Activated CD4-positive, CD25-positive, alpha-beta regulatory T cell treated with anti-CD3 and anti-CD28 coated beads, Interleukin-2, amount 50 U/mL, for 16 hours (primary cell): Measurements from ENCODE around the gene SIGLEC8.
A peak's percentile ranks its signal among the peaks of the same experiment; 100 is the strongest.
"Not testable (repeated sequence)": the region's sequence is repeated elsewhere in the genome, so short reads cannot be mapped to it uniquely, and the experiment has no call there.

ENCODE experiments used
- DNase-seq: peaks from one replicate; pipeline ENCODE4 v3.0.0-alpha.2; 2020; ENCODE audit warnings: low read depth, low spot score

SIGLEC8 gene

DNA sequence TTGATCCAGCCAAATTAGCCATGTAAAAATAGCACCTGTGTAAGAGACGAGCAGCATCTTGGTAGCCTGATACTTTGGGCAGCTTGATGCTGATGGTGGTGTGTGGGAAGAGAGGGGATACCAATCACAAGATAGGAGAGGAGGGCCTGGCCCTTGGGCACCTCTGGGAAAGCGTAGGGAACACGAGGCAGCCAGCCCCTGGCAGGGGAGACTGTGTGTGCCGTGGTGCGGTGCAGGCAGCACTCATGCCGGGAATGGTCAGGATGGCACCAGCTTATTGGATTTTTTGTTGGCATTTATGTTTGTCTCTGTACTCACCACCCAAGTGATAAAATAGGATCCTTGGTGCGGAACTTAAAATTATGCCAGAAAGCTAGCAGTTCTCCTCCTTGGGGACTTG lies 10.2 kb downstream of the SIGLEC8 start:
- no peak for DNase-seq

GRCh38 chr19:51447510-51447909 lies 10.7 kb downstream of the SIGLEC8 start:
- not testable (repeated sequence) for DNase-seq

GRCh38 chr19:51441410-51442390 lies 16.6 kb downstream of the SIGLEC8 start:
- peak; percentile 79 for DNase-seq

DNA sequence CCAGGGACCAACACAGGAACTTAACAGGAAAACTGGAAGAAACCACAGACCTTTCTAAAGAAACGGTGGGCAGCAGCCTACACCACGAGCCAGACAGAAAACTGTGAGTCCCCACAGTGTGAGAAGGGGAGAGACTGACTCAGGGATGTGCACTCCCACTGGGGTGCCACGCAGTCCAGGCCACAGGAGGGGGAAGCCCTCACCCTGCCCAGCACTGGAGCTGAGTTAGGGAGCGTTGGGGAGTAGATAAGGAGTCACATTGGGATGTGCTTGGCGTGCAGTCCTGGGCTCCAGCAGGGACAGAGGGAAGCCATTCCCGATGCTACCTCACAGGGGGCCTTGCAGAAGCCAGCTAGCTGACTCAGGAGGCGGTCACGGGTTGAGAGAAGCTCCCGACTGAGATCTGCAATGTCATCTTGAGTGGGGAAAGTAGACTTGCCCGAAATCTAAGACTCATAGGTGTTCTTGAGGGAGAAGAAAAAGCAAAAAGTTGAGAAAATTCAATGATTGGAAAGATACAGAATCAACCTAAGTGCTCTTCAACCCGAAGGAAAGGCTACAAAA lies 17.3 kb downstream of the SIGLEC8 start:
- DNase-seq, result no peak

DNA sequence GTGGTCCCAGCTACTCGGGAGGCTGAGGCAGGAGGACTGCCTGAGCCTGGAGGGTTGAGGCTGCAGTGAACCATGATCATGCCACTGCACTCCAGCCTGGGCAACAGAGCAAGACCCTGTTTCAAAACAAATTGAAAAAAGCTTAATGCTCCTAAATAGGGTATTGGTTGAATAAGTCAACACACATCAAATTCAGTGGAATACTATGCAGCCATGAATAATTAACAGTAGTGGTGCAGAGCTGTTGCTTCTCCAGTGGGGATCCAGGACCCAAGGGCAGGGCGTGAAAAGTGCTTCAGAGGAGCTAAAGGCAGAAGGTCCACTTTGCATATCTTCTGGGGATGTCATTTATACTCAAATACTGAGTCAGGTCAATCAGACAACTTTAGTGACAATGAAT lies 18.2 kb downstream of the SIGLEC8 start:
- no peak for DNase-seq

- DNase-seq, result no peak
Observed at GRCh38 chr19:51439021-51439465, 19.2 kb downstream of the SIGLEC8 start.

DNA sequence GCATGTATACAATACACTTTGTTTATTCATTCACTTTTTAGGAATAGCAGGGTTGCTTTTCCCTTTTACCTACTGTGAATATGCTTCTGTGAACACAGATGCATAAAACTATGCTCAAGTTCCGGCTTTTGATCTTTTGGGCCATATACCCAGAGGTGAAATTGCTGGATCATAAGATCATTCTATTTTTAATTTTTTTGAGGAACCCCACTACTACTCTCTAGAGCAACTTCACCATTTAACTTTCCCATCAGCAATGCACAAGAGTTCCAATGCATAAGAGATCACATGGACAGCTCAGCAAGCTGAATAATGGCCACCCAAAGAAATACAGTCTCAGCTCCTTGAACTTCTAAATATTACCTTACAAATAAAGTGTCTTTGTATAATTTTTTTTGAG lies 23.8 kb downstream of the SIGLEC8 start:
- no peak for DNase-seq

- DNase-seq, result no peak
Observed at GRCh38 chr19:51433043-51433442, 25.2 kb downstream of the SIGLEC8 start.

DNA sequence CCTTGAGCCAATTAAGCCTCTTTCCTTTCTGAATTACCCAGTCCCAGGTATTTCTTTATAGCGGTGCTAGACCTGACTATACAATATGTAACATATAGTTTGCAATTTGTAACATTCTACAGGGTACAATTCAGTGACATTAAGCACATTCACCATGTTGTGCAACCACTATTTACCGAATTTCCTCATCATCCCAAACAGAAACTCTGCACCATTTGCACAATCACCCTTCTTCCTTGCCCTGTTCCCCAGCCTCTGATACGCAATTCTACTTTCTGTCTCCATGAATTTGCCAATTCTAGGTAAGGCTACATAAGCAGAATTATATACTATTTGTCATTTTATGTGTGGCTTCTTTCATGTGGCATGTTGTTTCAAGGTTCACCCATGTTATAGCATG lies 27.1 kb downstream of the SIGLEC8 start:
- no peak for DNase-seq

GRCh38 chr19:51430221-51430620 lies 28.0 kb downstream of the SIGLEC8 start:
- DNase-seq, result no peak

DNA sequence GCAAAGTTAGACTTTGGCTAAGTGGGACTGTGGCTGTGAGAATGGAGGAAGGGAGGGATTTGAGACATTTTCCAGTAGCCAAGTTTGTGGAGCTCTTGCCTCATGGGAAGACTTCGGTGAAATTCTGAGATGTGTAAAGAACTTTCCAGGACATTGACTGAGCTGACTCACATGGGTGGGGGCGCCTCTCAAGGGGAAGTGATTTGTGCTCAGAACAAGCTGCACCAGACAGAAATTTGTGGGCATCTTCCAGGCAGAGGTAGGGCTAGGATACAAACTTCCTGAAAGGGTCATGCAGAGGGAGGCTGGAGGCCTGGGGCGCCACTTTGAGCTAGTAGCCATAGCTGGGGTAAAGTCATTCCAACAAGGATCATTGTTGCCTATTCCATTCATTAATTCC lies 31.1 kb downstream of the SIGLEC8 start:
- DNase-seq, result no peak

DNA sequence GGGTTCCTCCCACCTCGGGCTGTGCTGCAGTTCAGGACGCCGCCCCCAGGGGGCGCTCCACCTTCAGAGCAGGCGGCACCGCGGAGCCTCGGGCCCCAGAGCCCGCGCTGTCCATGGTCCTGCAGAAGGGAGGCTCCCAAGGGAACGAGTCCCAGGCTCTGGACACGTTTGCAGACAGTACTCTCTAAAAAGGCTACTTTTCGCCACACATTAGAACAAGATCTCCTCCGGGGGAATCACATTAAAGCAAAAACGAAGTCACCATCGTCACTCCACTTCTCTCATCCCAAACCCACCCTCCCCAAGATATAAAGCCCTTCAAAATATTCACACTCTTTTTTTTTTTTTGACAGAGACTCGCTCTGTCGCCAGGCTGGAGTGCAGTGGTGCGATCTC lies 36.2 kb downstream of the SIGLEC8 start:
- DNase-seq, result peak; percentile 71

DNA sequence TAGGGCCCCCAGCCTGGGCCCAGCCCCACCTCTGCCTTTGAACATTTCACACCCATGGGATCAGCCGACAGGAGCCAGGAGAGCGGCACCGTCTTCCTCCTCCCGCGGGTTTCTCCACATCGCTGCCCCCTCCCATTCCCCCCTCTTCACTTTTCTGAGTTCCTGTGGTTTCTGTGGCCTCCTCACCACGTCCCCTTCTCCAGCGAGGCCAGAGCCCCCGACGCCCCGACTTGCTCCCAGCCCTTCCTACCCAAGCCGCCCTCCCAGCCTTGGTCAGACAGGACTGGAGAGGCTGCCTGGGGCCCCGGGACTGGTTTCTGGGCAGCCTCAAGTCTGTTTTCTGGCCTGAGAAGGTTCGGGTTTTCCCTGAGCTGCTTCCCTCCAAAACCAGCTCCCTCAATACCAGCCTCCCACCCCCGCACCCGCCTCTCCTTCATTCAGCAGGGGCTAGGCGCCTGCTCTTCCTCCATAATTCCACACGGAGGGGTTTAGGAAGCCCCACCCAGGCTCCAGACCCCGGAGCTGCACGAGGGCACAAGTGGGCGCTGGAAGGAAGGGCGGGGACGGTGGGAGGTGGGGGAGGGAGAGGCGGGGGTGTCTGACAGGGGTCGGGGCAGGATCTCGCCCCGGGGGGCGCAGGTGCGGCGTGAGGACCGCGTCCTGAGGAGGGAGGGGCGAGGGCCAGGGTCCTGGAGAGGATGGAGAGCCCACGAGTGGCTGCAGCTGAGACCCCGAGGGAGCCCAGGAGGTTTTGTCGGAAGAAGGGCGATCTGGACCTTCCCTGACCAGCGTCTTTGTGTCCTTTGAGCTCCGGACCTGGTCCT lies 36.8 kb downstream of the SIGLEC8 start:
- no peak for DNase-seq

DNA sequence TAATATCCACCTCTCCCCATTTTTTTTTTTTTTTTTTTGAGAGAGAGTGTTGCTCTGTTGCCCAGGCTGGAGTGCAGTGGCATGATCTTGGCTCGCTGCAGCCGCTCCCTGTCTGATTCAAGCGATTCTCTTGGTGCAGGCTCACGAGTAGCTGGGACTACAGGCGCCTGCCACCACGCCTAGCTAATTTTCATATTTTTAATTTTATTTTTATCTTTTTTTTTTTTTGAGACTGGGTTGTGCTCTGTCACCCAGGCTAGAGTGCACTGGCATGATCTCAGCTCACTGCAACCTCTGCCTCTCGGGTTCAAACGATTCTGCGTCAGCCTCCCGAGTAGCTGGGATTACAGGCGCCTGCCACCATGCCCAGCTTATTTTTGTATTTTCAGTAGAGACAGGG lies 37.7 kb downstream of the SIGLEC8 start:
- DNase-seq, result not testable (repeated sequence)

DNA sequence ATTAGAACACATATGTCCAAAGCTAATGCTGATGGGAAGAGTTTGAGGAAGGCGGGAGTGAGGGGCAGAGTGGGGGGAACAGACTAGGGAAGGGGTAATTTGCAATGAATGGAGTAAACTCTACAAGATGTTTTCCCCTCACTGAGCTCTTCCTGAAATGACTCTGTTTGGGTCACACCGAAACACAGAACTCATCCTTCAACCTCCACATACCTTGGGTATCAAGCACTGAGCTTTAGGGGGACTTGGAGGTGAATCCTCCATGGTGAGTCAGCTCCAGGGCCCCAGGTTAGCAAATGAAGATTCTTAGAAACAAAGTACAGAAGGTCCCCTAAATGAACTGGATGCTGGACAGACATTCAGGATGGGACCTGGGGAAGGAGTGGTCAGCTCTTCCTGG lies 39.5 kb downstream of the SIGLEC8 start:
- no peak for DNase-seq

DNA sequence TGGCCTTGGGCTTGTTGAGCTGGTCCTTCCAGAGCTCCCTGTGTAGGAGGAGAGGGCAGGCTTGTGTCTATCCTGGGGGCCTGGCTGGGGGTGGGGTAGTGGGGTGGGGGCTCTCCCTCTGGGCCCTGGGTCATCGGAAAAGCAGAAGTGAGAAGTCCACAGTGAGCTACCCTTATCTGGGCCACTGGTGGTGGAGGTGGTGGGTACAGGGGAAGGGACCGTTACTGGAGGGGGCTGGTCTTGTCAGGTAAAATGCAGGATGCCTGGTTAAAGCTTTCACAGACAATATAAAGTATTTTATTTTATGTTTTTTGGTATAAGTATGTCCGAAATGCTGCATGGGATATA lies 40.5 kb downstream of the SIGLEC8 start:
- no peak for DNase-seq

GRCh38 chr19:51417107-51417809 lies 41.0 kb downstream of the SIGLEC8 start, which contains the start of gene SIGLEC10:
Gene SIGLEC10 (minus strand): TSS chr19:51417642. CDS start chr19:51417581, 61 bp downstream.
- DNase-seq, result no peak

- not testable (repeated sequence) for DNase-seq
Observed at GRCh38 chr19:51416422-51416821, 41.8 kb downstream of the SIGLEC8 start.

GRCh38 chr19:51415187-51415586 lies 43.1 kb downstream of the SIGLEC8 start:
- DNase-seq, result no peak

GRCh38 chr19:51410950-51411748 lies 47.1 kb downstream of the SIGLEC8 start:
- DNase-seq, result no peak
